Measurements from ENCODE around the gene RNF208.

DNA sequence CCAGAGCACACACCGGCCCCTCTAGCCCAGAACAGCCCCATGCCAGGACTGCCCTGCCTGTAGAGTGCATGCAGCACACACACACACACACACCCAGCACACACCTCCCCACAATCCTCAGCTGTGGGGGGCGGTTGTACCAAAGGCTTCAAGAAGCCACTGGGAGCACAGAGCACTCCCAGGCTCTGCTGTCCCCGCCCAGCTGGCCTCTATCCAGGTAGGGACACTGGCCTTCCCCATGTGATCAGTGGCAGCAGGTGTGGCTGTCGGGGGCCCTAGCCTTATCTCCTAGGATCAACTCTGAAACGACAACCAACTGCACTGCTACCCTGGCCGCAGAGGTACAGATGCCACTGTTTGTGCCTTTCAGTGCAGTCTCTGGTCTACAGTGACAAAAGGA lies 35.7 kb downstream of the RNF208 start:
- TF ChIP-seq, protein P1, sequence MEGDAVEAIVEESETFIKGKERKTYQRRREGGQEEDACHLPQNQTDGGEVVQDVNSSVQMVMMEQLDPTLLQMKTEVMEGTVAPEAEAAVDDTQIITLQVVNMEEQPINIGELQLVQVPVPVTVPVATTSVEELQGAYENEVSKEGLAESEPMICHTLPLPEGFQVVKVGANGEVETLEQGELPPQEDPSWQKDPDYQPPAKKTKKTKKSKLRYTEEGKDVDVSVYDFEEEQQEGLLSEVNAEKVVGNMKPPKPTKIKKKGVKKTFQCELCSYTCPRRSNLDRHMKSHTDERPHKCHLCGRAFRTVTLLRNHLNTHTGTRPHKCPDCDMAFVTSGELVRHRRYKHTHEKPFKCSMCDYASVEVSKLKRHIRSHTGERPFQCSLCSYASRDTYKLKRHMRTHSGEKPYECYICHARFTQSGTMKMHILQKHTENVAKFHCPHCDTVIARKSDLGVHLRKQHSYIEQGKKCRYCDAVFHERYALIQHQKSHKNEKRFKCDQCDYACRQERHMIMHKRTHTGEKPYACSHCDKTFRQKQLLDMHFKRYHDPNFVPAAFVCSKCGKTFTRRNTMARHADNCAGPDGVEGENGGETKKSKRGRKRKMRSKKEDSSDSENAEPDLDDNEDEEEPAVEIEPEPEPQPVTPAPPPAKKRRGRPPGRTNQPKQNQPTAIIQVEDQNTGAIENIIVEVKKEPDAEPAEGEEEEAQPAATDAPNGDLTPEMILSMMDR (IDR thresholded peaks at IDR 0.05; ENCODE audit: borderline replicate concordance, extremely low read depth, low read length, poor library complexity, severe bottlenecking): no peak
- TF ChIP-seq EZH2 (IDR thresholded peaks at IDR 0.05; ENCODE audit: borderline replicate concordance, low read depth, low read length, severe bottlenecking): no peak
